Stimulated activated CD4-positive, alpha-beta T cell treated with anti-CD3 and anti-CD28 coated beads, Interleukin-2, amount 100 ng/mL, for 24 hours (primary cell): ENCODE data around the gene UGGT2.
"Not testable (repeated sequence)": the region's sequence is repeated elsewhere in the genome, so short reads cannot be mapped to it uniquely, and the experiment has no call there.

Source experiments
- DNase-seq, 2 donors: peaks; one replicate each; pipeline ENCODE4 v3.0.0-alpha.2; 2020

The UGGT2 gene

GRCh38 chr13:95880331-95880730 is 172.9 kb downstream of the UGGT2 start:
- no peak for DNase-seq

GRCh38 chr13:95874286-95874685 is 178.9 kb downstream of the UGGT2 start:
- no peak for DNase-seq

GRCh38 chr13:95870421-95870820 is 182.8 kb downstream of the UGGT2 start:
- DNase-seq = no peak

GRCh38 chr13:95865080-95865615 is 188.1 kb downstream of the UGGT2 start:
- no peak for DNase-seq

- no peak for DNase-seq
Observed at GRCh38 chr13:95862408-95862807, 190.8 kb downstream of the UGGT2 start.

- DNase-seq = no peak
Observed at GRCh38 chr13:95861296-95861695, 191.9 kb downstream of the UGGT2 start.

- DNase-seq = no peak
Observed at GRCh38 chr13:95858286-95859075, 194.7 kb downstream of the UGGT2 start.

- DNase-seq = not testable (repeated sequence)
Observed at GRCh38 chr13:95845656-95846055, 207.5 kb downstream of the UGGT2 start.

GRCh38 chr13:95842898-95843297 is 210.3 kb downstream of the UGGT2 start:
- no peak for DNase-seq

GRCh38 chr13:95841894-95842293 is 211.3 kb downstream of the UGGT2 start:
- DNase-seq = no peak

GRCh38 chr13:95834134-95834765 is 219.0 kb downstream of the UGGT2 start:
- DNase-seq = peak; percentile 65 to 66

GRCh38 chr13:95833719-95834118 is 219.5 kb downstream of the UGGT2 start:
- no peak for DNase-seq

- DNase-seq = no peak
Observed at GRCh38 chr13:95833126-95833525, 220.1 kb downstream of the UGGT2 start.

GRCh38 chr13:95822303-95822702 is 230.9 kb downstream of the UGGT2 start:
- DNase-seq = no peak

GRCh38 chr13:95814495-95814894 is 238.7 kb downstream of the UGGT2 start:
- DNase-seq = no peak

GRCh38 chr13:95813139-95813538 is 240.1 kb downstream of the UGGT2 start:
- DNase-seq = no peak

GRCh38 chr13:95809429-95809828 is 243.8 kb downstream of the UGGT2 start:
- DNase-seq = no peak

- DNase-seq = no peak
Observed at GRCh38 chr13:95805921-95806320, 247.3 kb downstream of the UGGT2 start.

GRCh38 chr13:95801825-95802224 is 251.4 kb downstream of the UGGT2 start:
- DNase-seq = no peak

GRCh38 chr13:95800436-95800835 is 252.8 kb downstream of the UGGT2 start:
- DNase-seq = no peak

- no peak for DNase-seq
Observed at GRCh38 chr13:95797016-95797415, 256.2 kb downstream of the UGGT2 start.

GRCh38 chr13:95793781-95794180 is 259.4 kb downstream of the UGGT2 start:
- no peak for DNase-seq

- no peak for DNase-seq
Observed at GRCh38 chr13:95793018-95793555, 260.1 kb downstream of the UGGT2 start.
